Measurements from ENCODE around the gene ZC3H6. TPM values are rescaled to one million over a fixed set of nuclear protein-coding genes. Genes with fewer than 3 reads are reported as not detected.
A peak's percentile ranks its signal among the peaks of the same experiment; 100 is the strongest.

Gene ZC3H6
- total RNA-seq, 1 donor from 2014 or later = 4.7 TPM

DNA sequence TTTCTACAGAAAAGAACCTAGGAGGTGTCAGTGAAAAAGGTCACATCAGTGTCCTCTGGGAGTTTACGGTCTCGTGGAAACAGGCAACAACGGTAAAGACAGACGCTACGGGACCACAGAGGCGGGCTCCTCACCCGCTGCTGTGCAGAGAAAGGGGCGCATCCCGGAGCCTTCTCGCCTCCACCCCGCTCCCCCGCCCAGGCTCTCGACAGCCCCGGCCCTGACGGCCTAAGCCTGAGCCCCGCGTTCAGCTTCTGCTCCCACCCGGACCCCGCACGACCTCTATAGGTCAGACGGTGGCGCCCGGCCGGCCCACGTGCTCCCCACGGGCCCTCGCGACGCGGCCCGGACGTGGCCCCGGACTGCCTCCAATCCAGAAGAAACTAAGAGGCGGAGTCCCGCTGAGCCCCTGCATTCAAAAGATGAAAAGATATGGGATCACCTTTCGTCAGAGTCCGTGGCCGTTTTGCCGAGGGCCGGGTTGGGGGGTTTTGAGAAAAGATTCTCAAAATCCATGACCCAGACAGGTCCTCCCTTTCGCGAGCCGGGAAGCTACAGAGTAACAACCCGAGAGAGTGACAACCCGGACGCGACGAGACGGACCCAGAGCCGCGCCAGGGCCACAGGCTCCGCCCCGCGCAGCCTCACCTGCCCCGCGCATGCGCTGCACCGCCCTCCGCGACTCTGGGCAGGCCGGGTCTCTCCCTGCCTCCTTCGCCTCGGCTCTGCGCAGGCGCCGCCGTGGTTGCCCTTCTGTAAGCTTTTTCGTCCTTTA is 20.7 kb upstream of the ZC3H6 start, which contains the start of gene ZC3H8:
ZC3H8 (minus strand) TSS at position 577 of the 775 bp plus-strand sequence; CDS start at position 516, 61 bp downstream.
- Histone ChIP-seq H3K9me3 (ENCODE audit: control insufficient read depth in 3 of 3, low read length in 3 of 3) (no peaks in the 10 kb centered on the region), H3K27me3 (ENCODE audit: control insufficient read depth in 3 of 3, insufficient read depth in 3 of 3, low read length in 3 of 3) (no peaks in the 10 kb centered on the region), H3K9ac (ENCODE audit: low read depth in 1 of 3, low read length in 3 of 3) (peak within 1 kb of the TSS; percentile 84 to 89 (median 86)), H3K27ac (ENCODE audit: low read depth, low read length) (peak within 1 kb of the TSS; percentile 86), H3K4me1 (ENCODE audit: control insufficient read depth in 3 of 3, insufficient read depth in 3 of 3, low read length in 3 of 3) (peaks cover 3 to 12% (median 5%) of the 10 kb centered on the region in 3 donors), H3K4me3 (ENCODE audit: low read length in 3 of 3) (peak within 1 kb of the TSS; percentile 75 to 86 (median 76)), H3K36me3 (ENCODE audit: control insufficient read depth in 3 of 3, insufficient read depth in 3 of 3, low read length in 3 of 3) (peaks cover 0 to under 1% (median 0%) of the 10 kb centered on the region in 3 donors)

GRCh38 chr2:112255875-112256274 is 19.5 kb upstream of the ZC3H6 start:
- no peak overlapping the region for H3K27ac ChIP-seq (ENCODE audit: low read depth, low read length)

GRCh38 chr2:112256654-112257053 is 18.7 kb upstream of the ZC3H6 start:
- no peak overlapping the region for H3K27ac ChIP-seq (ENCODE audit: low read depth, low read length)
- H3K9ac ChIP-seq (ENCODE audit: low read depth in 1 of 3, low read length in 3 of 3) = no peak overlapping the region
- no peak overlapping the region for H3K4me3 ChIP-seq (ENCODE audit: low read length in 3 of 3)
- H3K36me3 ChIP-seq (ENCODE audit: control insufficient read depth in 3 of 3, insufficient read depth in 3 of 3, low read length in 3 of 3) = no peaks in the 10 kb centered on the region
- H3K4me1 ChIP-seq (ENCODE audit: control insufficient read depth in 3 of 3, insufficient read depth in 3 of 3, low read length in 3 of 3) = peaks cover 3 to 14% (median 5%) of the 10 kb centered on the region in 3 donors
- no peaks in the 10 kb centered on the region for H3K27me3 ChIP-seq (ENCODE audit: control insufficient read depth in 3 of 3, insufficient read depth in 3 of 3, low read length in 3 of 3)
- no peaks in the 10 kb centered on the region for H3K9me3 ChIP-seq (ENCODE audit: control insufficient read depth in 3 of 3, low read length in 3 of 3)

More at GRCh38 chr2:112255875-112256274, 19.5 kb upstream of the ZC3H6 start:
- Histone ChIP-seq H3K9ac (ENCODE audit: low read depth in 1 of 3, low read length in 3 of 3) (no peak overlapping the region), H3K9me3 (ENCODE audit: control insufficient read depth in 3 of 3, low read length in 3 of 3) (no peaks in the 10 kb centered on the region), H3K36me3 (ENCODE audit: control insufficient read depth in 3 of 3, insufficient read depth in 3 of 3, low read length in 3 of 3) (no peaks in the 10 kb centered on the region), H3K4me3 (ENCODE audit: low read length in 3 of 3) (no peak overlapping the region), H3K4me1 (ENCODE audit: control insufficient read depth in 3 of 3, insufficient read depth in 3 of 3, low read length in 3 of 3) (peaks cover 3 to 14% (median 5%) of the 10 kb centered on the region in 3 donors), H3K27me3 (ENCODE audit: control insufficient read depth in 3 of 3, insufficient read depth in 3 of 3, low read length in 3 of 3) (no peaks in the 10 kb centered on the region)

DNA sequence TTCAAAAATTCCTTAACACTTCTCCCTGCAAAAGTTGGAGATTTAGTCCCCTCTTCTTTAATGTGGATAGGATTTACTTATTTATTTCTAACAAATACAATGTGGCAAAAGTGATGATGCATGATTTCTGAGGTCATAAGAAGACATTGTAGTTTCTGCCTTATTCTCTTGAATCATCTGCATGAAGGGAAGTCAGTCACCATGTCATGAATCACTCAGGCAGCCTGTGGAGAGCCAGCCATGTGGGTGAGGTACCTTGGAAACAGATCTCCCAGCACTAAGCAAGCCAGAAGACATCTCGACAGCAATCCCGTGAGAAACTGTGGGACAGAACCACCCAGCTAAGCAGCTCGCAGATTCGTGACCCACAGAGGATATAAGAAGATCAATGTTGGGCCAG is 17.8 kb upstream of the ZC3H6 start:
- H3K4me3 ChIP-seq (ENCODE audit: low read length in 3 of 3) = no peak overlapping the region
- no peaks in the 10 kb centered on the region for H3K27me3 ChIP-seq (ENCODE audit: control insufficient read depth in 3 of 3, insufficient read depth in 3 of 3, low read length in 3 of 3)
- H3K9me3 ChIP-seq (ENCODE audit: control insufficient read depth in 3 of 3, low read length in 3 of 3) = no peaks in the 10 kb centered on the region
- no peak overlapping the region for H3K27ac ChIP-seq (ENCODE audit: low read depth, low read length)
- no peaks in the 10 kb centered on the region for H3K36me3 ChIP-seq (ENCODE audit: control insufficient read depth in 3 of 3, insufficient read depth in 3 of 3, low read length in 3 of 3)
- H3K9ac ChIP-seq (ENCODE audit: low read depth in 1 of 3, low read length in 3 of 3) = no peak overlapping the region
- H3K4me1 ChIP-seq (ENCODE audit: control insufficient read depth in 3 of 3, insufficient read depth in 3 of 3, low read length in 3 of 3) = peaks cover 3 to 14% (median 5%) of the 10 kb centered on the region in 3 donors

GRCh38 chr2:112259509-112260294 is 15.7 kb upstream of the ZC3H6 start:
- H3K9me3 ChIP-seq (ENCODE audit: control insufficient read depth in 3 of 3, low read length in 3 of 3) = no peaks in the 10 kb centered on the region
- H3K27me3 ChIP-seq (ENCODE audit: control insufficient read depth in 3 of 3, insufficient read depth in 3 of 3, low read length in 3 of 3) = no peaks in the 10 kb centered on the region
- peak overlapping the region in 2 of 3 donors; percentile 41 to 59 for H3K9ac ChIP-seq (ENCODE audit: low read depth in 1 of 3, low read length in 3 of 3)
- H3K36me3 ChIP-seq (ENCODE audit: control insufficient read depth in 3 of 3, insufficient read depth in 3 of 3, low read length in 3 of 3) = no peaks in the 10 kb centered on the region
- no peak overlapping the region for H3K27ac ChIP-seq (ENCODE audit: low read depth, low read length)
- peak overlapping the region; percentile 42 to 72 (median 60) for H3K4me3 ChIP-seq (ENCODE audit: low read length in 3 of 3)
- H3K4me1 ChIP-seq (ENCODE audit: control insufficient read depth in 3 of 3, insufficient read depth in 3 of 3, low read length in 3 of 3) = peaks cover 0 to 6% (median 3%) of the 10 kb centered on the region in 3 donors

- Histone ChIP-seq H3K4me3 (ENCODE audit: low read length in 3 of 3) (no peak overlapping the region), H3K9ac (ENCODE audit: low read depth in 1 of 3, low read length in 3 of 3) (no peak overlapping the region), H3K27ac (ENCODE audit: low read depth, low read length) (no peak overlapping the region), H3K9me3 (ENCODE audit: control insufficient read depth in 3 of 3, low read length in 3 of 3) (no peaks in the 10 kb centered on the region), H3K36me3 (ENCODE audit: control insufficient read depth in 3 of 3, insufficient read depth in 3 of 3, low read length in 3 of 3) (no peaks in the 10 kb centered on the region), H3K4me1 (ENCODE audit: control insufficient read depth in 3 of 3, insufficient read depth in 3 of 3, low read length in 3 of 3) (peaks cover 0 to 6% (median 3%) of the 10 kb centered on the region in 3 donors), H3K27me3 (ENCODE audit: control insufficient read depth in 3 of 3, insufficient read depth in 3 of 3, low read length in 3 of 3) (no peaks in the 10 kb centered on the region)
Observed at GRCh38 chr2:112260295-112260625, 15.1 kb upstream of the ZC3H6 start.

DNA sequence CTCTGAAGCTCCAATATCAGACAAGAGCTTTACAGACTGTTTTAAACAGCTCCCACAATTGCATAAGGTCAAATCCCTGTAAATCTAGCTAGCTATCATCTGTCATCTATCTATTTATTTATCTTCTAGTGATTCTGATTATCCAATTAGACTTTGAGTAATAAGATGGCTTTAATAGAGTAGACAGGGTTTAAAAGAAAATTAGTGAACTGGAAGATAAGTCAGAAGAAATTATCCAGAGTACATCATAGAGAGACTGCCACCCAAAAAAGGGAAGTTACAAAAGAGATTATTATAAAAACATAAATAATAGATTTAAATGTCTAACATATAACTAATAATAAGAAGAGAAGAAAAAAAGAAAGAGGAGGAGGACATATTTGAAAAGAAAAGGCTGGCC is 12.5 kb upstream of the ZC3H6 start:
- Histone ChIP-seq H3K36me3 (ENCODE audit: control insufficient read depth in 3 of 3, insufficient read depth in 3 of 3, low read length in 3 of 3) (no peaks in the 10 kb centered on the region), H3K9ac (ENCODE audit: low read depth in 1 of 3, low read length in 3 of 3) (no peak overlapping the region), H3K4me1 (ENCODE audit: control insufficient read depth in 3 of 3, insufficient read depth in 3 of 3, low read length in 3 of 3) (peaks cover 0 to 6% (median 3%) of the 10 kb centered on the region in 3 donors), H3K27me3 (ENCODE audit: control insufficient read depth in 3 of 3, insufficient read depth in 3 of 3, low read length in 3 of 3) (no peaks in the 10 kb centered on the region), H3K4me3 (ENCODE audit: low read length in 3 of 3) (no peak overlapping the region), H3K9me3 (ENCODE audit: control insufficient read depth in 3 of 3, low read length in 3 of 3) (no peaks in the 10 kb centered on the region), H3K27ac (ENCODE audit: low read depth, low read length) (no peak overlapping the region)

DNA sequence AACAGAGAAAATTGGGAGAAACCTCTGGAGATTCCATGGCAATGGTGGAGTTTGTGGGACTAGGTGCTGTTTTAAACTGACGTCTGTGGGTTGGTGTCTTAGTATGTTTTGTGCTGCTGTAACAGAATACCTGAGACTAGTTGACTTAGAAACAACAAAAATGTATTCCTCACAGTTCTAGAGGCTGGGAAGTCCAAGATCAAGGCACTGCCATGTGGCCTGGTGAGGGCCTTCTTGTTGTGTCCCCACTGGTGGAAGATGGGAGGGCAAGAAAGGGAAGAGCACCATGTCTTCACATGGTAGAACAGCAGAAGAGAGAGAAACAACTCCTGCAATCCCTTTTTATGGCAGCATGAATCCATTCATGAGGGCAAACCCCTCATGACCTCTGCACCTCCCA is 6.8 kb upstream of the ZC3H6 start:
- Histone ChIP-seq H3K27ac (ENCODE audit: low read depth, low read length) (no peak overlapping the region), H3K36me3 (ENCODE audit: control insufficient read depth in 3 of 3, insufficient read depth in 3 of 3, low read length in 3 of 3) (no peaks in the 10 kb centered on the region), H3K4me3 (ENCODE audit: low read length in 3 of 3) (no peak overlapping the region), H3K9me3 (ENCODE audit: control insufficient read depth in 3 of 3, low read length in 3 of 3) (no peaks in the 10 kb centered on the region), H3K4me1 (ENCODE audit: control insufficient read depth in 3 of 3, insufficient read depth in 3 of 3, low read length in 3 of 3) (no peaks in the 10 kb centered on the region), H3K9ac (ENCODE audit: low read depth in 1 of 3, low read length in 3 of 3) (no peak overlapping the region), H3K27me3 (ENCODE audit: control insufficient read depth in 3 of 3, insufficient read depth in 3 of 3, low read length in 3 of 3) (no peaks in the 10 kb centered on the region)

GRCh38 chr2:112272669-112273068 is 2.7 kb upstream of the ZC3H6 start:
- H3K4me3 ChIP-seq (ENCODE audit: low read length in 3 of 3) = no peak overlapping the region
- H3K9ac ChIP-seq (ENCODE audit: low read depth in 1 of 3, low read length in 3 of 3) = no peak overlapping the region
- no peaks in the 10 kb centered on the region for H3K27me3 ChIP-seq (ENCODE audit: control insufficient read depth in 3 of 3, insufficient read depth in 3 of 3, low read length in 3 of 3)
- no peaks in the 10 kb centered on the region for H3K9me3 ChIP-seq (ENCODE audit: control insufficient read depth in 3 of 3, low read length in 3 of 3)
- H3K36me3 ChIP-seq (ENCODE audit: control insufficient read depth in 3 of 3, insufficient read depth in 3 of 3, low read length in 3 of 3) = peaks cover 0 to 2% (median 0%) of the 10 kb centered on the region in 3 donors
- H3K27ac ChIP-seq (ENCODE audit: low read depth, low read length) = no peak overlapping the region
- peaks cover 0 to 5% (median 0%) of the 10 kb centered on the region in 3 donors for H3K4me1 ChIP-seq (ENCODE audit: control insufficient read depth in 3 of 3, insufficient read depth in 3 of 3, low read length in 3 of 3)

DNA sequence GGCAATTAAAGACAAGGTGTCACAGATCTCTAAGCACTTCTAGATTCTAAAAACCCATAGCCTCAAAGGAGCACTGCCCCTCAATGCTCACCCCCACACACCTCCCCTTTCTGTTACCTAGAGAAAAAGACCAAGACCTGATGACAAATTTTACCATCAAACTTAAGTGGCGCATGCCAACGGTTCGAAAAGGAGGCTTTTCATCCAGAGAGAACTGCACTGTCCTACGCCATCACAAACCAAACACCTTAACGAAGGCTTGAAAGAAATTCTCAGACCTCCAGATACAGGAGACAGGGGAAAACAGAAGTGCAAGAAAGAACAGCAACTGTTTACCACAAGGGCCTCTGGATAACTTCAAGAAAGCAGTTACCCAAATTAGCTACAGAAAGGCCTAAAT is 2.0 kb upstream of the ZC3H6 start:
- H3K27ac ChIP-seq (ENCODE audit: low read depth, low read length) = no peak overlapping the region
- no peak overlapping the region for H3K4me3 ChIP-seq (ENCODE audit: low read length in 3 of 3)
- peaks cover 0 to 5% (median 0%) of the 10 kb centered on the region in 3 donors for H3K4me1 ChIP-seq (ENCODE audit: control insufficient read depth in 3 of 3, insufficient read depth in 3 of 3, low read length in 3 of 3)
- peaks cover 0 to 2% (median 0%) of the 10 kb centered on the region in 3 donors for H3K36me3 ChIP-seq (ENCODE audit: control insufficient read depth in 3 of 3, insufficient read depth in 3 of 3, low read length in 3 of 3)
- no peak overlapping the region for H3K9ac ChIP-seq (ENCODE audit: low read depth in 1 of 3, low read length in 3 of 3)
- H3K27me3 ChIP-seq (ENCODE audit: control insufficient read depth in 3 of 3, insufficient read depth in 3 of 3, low read length in 3 of 3) = no peaks in the 10 kb centered on the region
- no peaks in the 10 kb centered on the region for H3K9me3 ChIP-seq (ENCODE audit: control insufficient read depth in 3 of 3, low read length in 3 of 3)
